K562 (cell line): ENCODE measurements around the gene MYBPC3. TPM values are rescaled to one million over a fixed set of nuclear protein-coding genes. Genes with fewer than 3 reads are reported as not detected.
A peak's percentile ranks its signal among the peaks of the same experiment; 100 is the strongest.

ENCODE experiments used
- ATAC-seq: fragments of 200-7000 bp; cut with Tn5 transposase; 3 replicates; pipeline ENCODE4 v1.9.1; 2020; ENCODE audit warnings: moderate library complexity
- BruUV-seq: library from RNA; stranded (reverse); fragments of 400-500 nt; replicated peaks from 2 replicates; lab custom pipeline; 2021; lab: Mats Ljungman, UMichigan
- CTCF ChIA-PET: fragments of 300-600 bp; formaldehyde crosslinking; extraction: SDS; loops from one replicate; lab custom pipeline; 2021; ENCODE audit warnings: low intra/inter-chr PET ratio; lab: Yijun Ruan, JAX
- POLR2A ChIA-PET: fragments of 300-600, 350-650 bp; sonication (Branson Sonifier 250); formaldehyde crosslinking; extraction: SDS; loops from one replicate; lab custom pipeline; 2021; ENCODE audit warnings: antibody characterized with exemption, inconsistent platforms; lab: Yijun Ruan, JAX
- DNase-seq, 4 experiments: peaks; one replicate each; pipeline versions ENCODE4 v3.0.0 to v3.0.0-alpha.2; 2011 to 2018; ENCODE audit warnings: low spot score in 3 of 4, mixed read lengths in 3 of 4; ENCODE audit errors: extremely low read depth in 1 of 4
- FAIRE-seq: peaks from 2 replicates; lab custom pipeline; 2011; peaks lifted over from hg19 to GRCh38; lab: Jason Lieb, UNC
- H2AFZ ChIP-seq: 2 replicates; pipeline ENCODE4 v1.6.0; 2011; ENCODE audit warnings: low read depth, low read length, control low read depth, inconsistent platforms
- H3K27ac ChIP-seq: fragments of 200-600 bp; 3 replicates; pipeline ENCODE4 v1.8.0; 2011; ENCODE audit warnings: low read depth, mild to moderate bottlenecking, control low read depth, inconsistent platforms, low read length, moderate library complexity, mixed read lengths; ENCODE audit errors: extremely low read depth
- H3K27me3 ChIP-seq, 2 experiments: fragments of 300-600 bp in 1 of 2; 2 replicates in 1 of 2; 3 replicates in 1 of 2; pipeline versions ENCODE4 v1.6.0 to v1.8.0; 2011; ENCODE audit warnings: inconsistent platforms in 2 of 2, low read length in 2 of 2, mild to moderate bottlenecking in 1 of 2, mixed read lengths in 1 of 2, moderate library complexity in 1 of 2; ENCODE audit not compliant: control insufficient read depth in 2 of 2, insufficient read depth in 2 of 2
- H3K36me3 ChIP-seq: fragments of 300-600 bp; 3 replicates; pipeline ENCODE4 v1.8.0; 2011; ENCODE audit warnings: mild to moderate bottlenecking, low read length, inconsistent platforms; ENCODE audit not compliant: control insufficient read depth, insufficient read depth
- H3K4me1 ChIP-seq, 2 experiments: fragments of 200-600 bp in 1 of 2; replicated peaks in 1 of 2; 2 replicates in 1 of 2; 3 replicates in 1 of 2; pipeline versions ENCODE4 v1.5.1 to v1.8.0; 2011; ENCODE audit warnings: inconsistent platforms in 2 of 2, low read length in 2 of 2, mild to moderate bottlenecking in 1 of 2, mixed read lengths in 1 of 2, moderate library complexity in 1 of 2; ENCODE audit not compliant: control insufficient read depth in 2 of 2, insufficient read depth in 2 of 2
- H3K4me2 ChIP-seq: 2 replicates; pipeline ENCODE4 v1.6.1; 2011; ENCODE audit warnings: low read length, control low read depth, inconsistent platforms, mixed read lengths; ENCODE audit not compliant: insufficient read depth
- H3K4me3 ChIP-seq: fragments of 200-600 bp; sonication (generic), shearing (Covaris generic); 2 replicates; pipeline ENCODE4 v1.5.1; 2016; ENCODE audit warnings: control low read depth, inconsistent platforms
- H3K79me2 ChIP-seq: fragments of 200-600 bp; 3 replicates; pipeline ENCODE4 v1.8.0; 2011; ENCODE audit warnings: low read length, inconsistent platforms; ENCODE audit not compliant: control insufficient read depth, insufficient read depth
- H3K9ac ChIP-seq, 2 experiments: 2 replicates each; pipeline versions ENCODE4 v1.6.0 to v1.6.1; 2011; ENCODE audit warnings: low read depth in 2 of 2, low read length in 2 of 2, control low read depth in 1 of 2, inconsistent platforms in 1 of 2, mild to moderate bottlenecking in 1 of 2, mixed read lengths in 1 of 2; ENCODE audit not compliant: insufficient read depth in 1 of 2
- H3K9me1 ChIP-seq: one replicate; pipeline ENCODE4 v1.6.0; 2011; ENCODE audit warnings: inconsistent platforms, mild to moderate bottlenecking, low read length, moderate library complexity; ENCODE audit not compliant: control insufficient read depth, insufficient read depth
- H3K9me3 ChIP-seq: replicated peaks from 2 replicates; pipeline ENCODE4 v1.5.1; 2011; ENCODE audit warnings: low read depth, low read length, inconsistent platforms; ENCODE audit not compliant: control insufficient read depth, insufficient read depth
- H4K20me1 ChIP-seq: replicated peaks from 2 replicates; pipeline ENCODE4 v1.6.1; 2011; ENCODE audit warnings: low read length, inconsistent platforms, mixed read lengths; ENCODE audit not compliant: control insufficient read depth, insufficient read depth
- ARID2 ChIP-seq: fragments of 450-650 bp; IDR thresholded peaks from 2 replicates; pipeline ENCODE4 v1.6.1; 2017; ENCODE audit warnings: antibody characterized with exemption, mild to moderate bottlenecking
- ASH1L ChIP-seq: fragments of 450-650 bp; IDR thresholded peaks from 2 replicates; pipeline ENCODE4 v1.6.1; 2018; ENCODE audit warnings: borderline replicate concordance, mild to moderate bottlenecking, low read depth; ENCODE audit not compliant: partially characterized antibody
- CREB1 ChIP-seq, 2 experiments: sonication (generic) in 1 of 2; formaldehyde crosslinking in 1 of 2; IDR thresholded peaks; 2 replicates each; pipeline versions ENCODE4 v1.6.1 to v1.8.0; 2012 to 2022; ENCODE audit warnings: inconsistent platforms in 1 of 2, mild to moderate bottlenecking in 1 of 2, missing genetic modification reagents in 1 of 2, moderate library complexity in 1 of 2
- FOXK1 ChIP-seq: sonication (generic); formaldehyde crosslinking; IDR thresholded peaks from 2 replicates; pipeline ENCODE4 v1.8.0; 2022; ENCODE audit warnings: missing genetic modification reagents, mild to moderate bottlenecking, borderline replicate concordance
- GATA2 ChIP-seq: sonication (generic); formaldehyde crosslinking; IDR thresholded peaks from 2 replicates; pipeline ENCODE4 v1.4.0; 2020; ENCODE audit warnings: mild to moderate bottlenecking, missing genetic modification reagents
- HES1 ChIP-seq: fragments of 450-650 bp; IDR thresholded peaks from 2 replicates; pipeline ENCODE4 v1.6.1; 2016; ENCODE audit warnings: low read depth, mild to moderate bottlenecking, moderate library complexity
- MLLT1 ChIP-seq, 2 experiments: fragments of 450-650 bp; IDR thresholded peaks; 2 replicates each; pipeline ENCODE4 v1.6.1; 2016
- MYC ChIP-seq, 2 experiments: fragments of 250-450 bp in 1 of 2; sonication (Bioruptor Pico) in 1 of 2; IDR thresholded peaks; 2 replicates each; pipeline versions ENCODE4 v1.5.1 to v1.6.1; 2012 to 2021; ENCODE audit warnings: low read depth in 2 of 2, borderline replicate concordance in 1 of 2, improper control_type of control experiment in 1 of 2, low read length in 1 of 2, mild to moderate bottlenecking in 1 of 2, moderate library complexity in 1 of 2
- NEUROD1 ChIP-seq: fragments of 150-350 bp; IDR thresholded peaks from 2 replicates; pipeline ENCODE4 v1.6.1; 2014; ENCODE audit warnings: borderline replicate concordance, low read length, low read depth; ENCODE audit not compliant: partially characterized antibody
- NRF1 ChIP-seq, 2 experiments: fragments of 450-650 bp; IDR thresholded peaks in 1 of 2; conservative IDR thresholded peaks in 1 of 2; 2 replicates each; pipeline ENCODE4 v1.6.1; 2014; ENCODE audit warnings: mild to moderate bottlenecking in 2 of 2
- PHB2 ChIP-seq: fragments of 450-650 bp; IDR thresholded peaks from 2 replicates; pipeline ENCODE4 v1.6.1; 2017; ENCODE audit warnings: low read depth
- PHF21A ChIP-seq: fragments of 450-650 bp; IDR thresholded peaks from 2 replicates; pipeline ENCODE4 v1.6.1; 2017; ENCODE audit warnings: low read depth, borderline replicate concordance
- POU5F1 ChIP-seq: fragments of 150-350 bp; IDR thresholded peaks from 2 replicates; pipeline ENCODE4 v1.6.1; 2014; ENCODE audit warnings: borderline replicate concordance, low read length, low read depth, mild to moderate bottlenecking; ENCODE audit not compliant: partially characterized antibody
- RAD51 ChIP-seq: fragments of 450-650 bp; IDR thresholded peaks from 2 replicates; pipeline ENCODE4 v1.7.1; 2016; ENCODE audit warnings: low read depth, mild to moderate bottlenecking, borderline replicate concordance
- RBM39 ChIP-seq: fragments of 200-400 bp; formaldehyde crosslinking; optimal IDR thresholded peaks from 2 replicates; pipeline ENCODE3; 2018; ENCODE audit warnings: low read depth, low read length
- RFX5 ChIP-seq: IDR thresholded peaks from 2 replicates; pipeline ENCODE4 v1.6.1; 2011; ENCODE audit warnings: low read depth, mild to moderate bottlenecking, improper control_type of control experiment, low read length
- ZBTB33 ChIP-seq: sonication (generic); formaldehyde crosslinking; IDR thresholded peaks from 2 replicates; pipeline ENCODE4 v1.8.1; 2023; ENCODE audit warnings: mild to moderate bottlenecking, missing genetic modification reagents
- ZNF232 ChIP-seq: sonication (generic); formaldehyde crosslinking; IDR thresholded peaks from 2 replicates; pipeline ENCODE4 v1.8.0; 2022; ENCODE audit warnings: mild to moderate bottlenecking, missing genetic modification reagents
- WGBS: fragments of 100-300 bp; shearing (Covaris generic); methylation state at CpG from one replicate; pipeline ENCODE4 v1.1.6; 2016; ENCODE audit warnings: low coverage, mixed read lengths; ENCODE audit not compliant: insufficient coverage; ENCODE audit errors: missing lambda C conversion rate; 5-methylcytosine and 5-hydroxymethylcytosine counted together
- in situ Hi-C: fragments of 300-500 bp; cut with MboI; formaldehyde crosslinking; loops from 4 replicates; pipeline ENCODE4 v1.15.0; 2018; ENCODE audit warnings: inconsistent platforms, mixed read lengths
- intact Hi-C: fragments of 100-400 bp; cut with micrococcal nuclease; formaldehyde crosslinking; loops from 2 replicates; pipeline ENCODE4 v1.14.2; 2022
- polyA plus RNA-seq, 8 experiments: library from polyadenylated mRNA; depleted of rRNA in 4 of 8; stranded (reverse) in 5 of 8; unstranded in 3 of 8; fragments of >200 nt; fragmentation: Nextera tagmentation in 2 of 8; fragmentation: Illumina TruSeq in 1 of 8; extraction: Ambion mirVana in 2 of 8; extraction: Trizol in 1 of 8; gene quantifications; 2 replicates each; pipeline versions ENCODE4 v1.2.1 to v1.2.3, GENCODE V29; 2011 to 2014; ENCODE audit warnings: inconsistent platforms in 1 of 8, missing spikeins in 1 of 8
- total RNA-seq, 7 experiments: library from RNA; depleted of rRNA in 6 of 7; stranded (reverse); fragments of >200 nt in 6 of 7; fragmentation: Illumina TruSeq in 2 of 7; extraction: Trizol in 2 of 7; gene quantifications; 2 replicates each; pipeline versions ENCODE4 v1.2.1 to v1.2.3, GENCODE V29; 2011 to 2021; ENCODE audit warnings: low replicate concordance in 1 of 7

The MYBPC3 gene
- total and polyA plus RNA-seq, 9 of the 15 experiments (the other 6 are each of a cell fraction or from before 2014, with no cell fraction given): 0.01 TPM; not detected in 8

GRCh38 chr11:47377571-47378009, 25.1 kb upstream of the MYBPC3 start:
- Histone ChIP-seq H3K79me2 (peaks cover 26% of the 10 kb centered on the region), H3K27ac (peak overlapping the region; percentile 86), H3K9me3 (no peaks in the 10 kb centered on the region), H3K9me1 (no peaks in the 10 kb centered on the region), H3K27me3 (no peaks in the 10 kb centered on the region), H2AFZ (peak overlapping the region; percentile 81), H3K36me3 (peaks cover 8% of the 10 kb centered on the region; the same call in 1 of the 3 replicates), H3K4me2 (peak overlapping the region; percentile 76), H4K20me1 (no peaks in the 10 kb centered on the region), H3K4me1 (peaks cover 37 to 51% of the 10 kb centered on the region in 2 experiments), H3K9ac (peak overlapping the region; percentile 82 to 93), H3K4me3 (peak overlapping the region; percentile 47)
- no TSS peak for BruUV-seq
- DNase-seq (peak in 3 of 4 experiments; percentile 58 to 71 (median 61)), ATAC-seq (peak; percentile 68), FAIRE-seq (peak; percentile 29)
- WGBS: 8% methylated on average over 5 of the region's 5 CpGs
- ChIA-PET POLR2A (interaction anchor here (0.6 to 1.8 kb wide), 9 partner anchors 13 to 1446 kb away, joined by 3 to 7 read pairs (median 3); no protein-coding TSS in a partner anchor), CTCF (no interaction called here)
- in situ Hi-C loops: no loop called here
- intact Hi-C loops: loop anchor here (10.0 kb wide), 1 partner anchor 237 kb away; no protein-coding TSS in a partner anchor
- TF ChIP-seq MLLT1 (IDR thresholded peaks at IDR 0.05) (no peak), NEUROD1 (no peak), NRF1 (conservative IDR thresholded peaks at IDR 0.05 in 1 of 2, IDR thresholded peaks at IDR 0.05 in 1 of 2) (no peak), POU5F1 (no peak), ASH1L (no peak), RBM39 (no peak), ZNF232 (CRISPR knock-in tag) (peak; percentile 55; the same call in 1 of the 2 replicates), RFX5 (no peak), ZBTB33 (0 out of 2 replicates have a peak, but pooled peaks have one; percentile 43), ARID2 (no peak), MYC (IDR thresholded peaks at IDR 0.05; ENCODE audit: low read depth, low read length) (0 out of 2 replicates have a peak, but pooled peaks have one; percentile 11), MYC (CRISPR knock-in tag; IDR thresholded peaks at IDR 0.05; ENCODE audit: borderline replicate concordance, low read depth) (no peak), GATA2 (CRISPR knock-in tag) (no peak), PHB2 (peak; percentile 7; the same call in 1 of the 2 replicates), CREB1 (IDR thresholded peaks at IDR 0.05) (no peak), CREB1 (CRISPR knock-in tag; IDR thresholded peaks at IDR 0.05) (0 out of 2 replicates have a peak, but pooled peaks have one; percentile 33), HES1 (no peak), PHF21A (peak; percentile 81; the same call in 1 of the 2 replicates), FOXK1 (CRISPR knock-in tag) (0 out of 2 replicates have a peak, but pooled peaks have one; percentile 33), RAD51 (no peak)
